Esophagus (tissue), 2 donors: Measurements from ENCODE around the gene C11orf91. TPM values are rescaled to one million over a fixed set of nuclear protein-coding genes. Genes with fewer than 3 reads are reported as not detected.
A peak's percentile ranks its signal among the peaks of the same experiment; 100 is the strongest.
"Not testable (repeated sequence)": the region's sequence is repeated elsewhere in the genome, so short reads cannot be mapped to it uniquely, and the experiment has no call there.

ENCODE experiments used
- H3K27ac ChIP-seq, 2 donors: one replicate each; pipeline ENCODE4 v1.5.1; 2013; ENCODE audit warnings: low read depth in 2 of 2, mild to moderate bottlenecking in 2 of 2, inconsistent platforms in 1 of 2, low read length in 1 of 2, moderate library complexity in 1 of 2
- H3K27me3 ChIP-seq, 2 donors: one replicate each; pipeline ENCODE4 v1.6.1; 2013; ENCODE audit warnings: low read length in 2 of 2, control low read depth in 1 of 2, mild to moderate bottlenecking in 1 of 2; ENCODE audit not compliant: insufficient read depth in 2 of 2, control insufficient read depth in 1 of 2
- H3K36me3 ChIP-seq, 2 donors: one replicate each; pipeline ENCODE4 v1.6.1; 2013; ENCODE audit warnings: low read length in 1 of 2; ENCODE audit not compliant: control insufficient read depth in 2 of 2, insufficient read depth in 2 of 2
- H3K4me1 ChIP-seq, 2 donors: one replicate each; pipeline ENCODE4 v1.6.1; 2013; ENCODE audit warnings: low read length in 1 of 2; ENCODE audit not compliant: control insufficient read depth in 2 of 2, insufficient read depth in 2 of 2
- H3K4me3 ChIP-seq, 2 donors: one replicate each; pipeline ENCODE4 v1.5.1; 2013; ENCODE audit warnings: low read length in 2 of 2, mild to moderate bottlenecking in 2 of 2, low read depth in 1 of 2, moderate library complexity in 1 of 2
- H3K9me3 ChIP-seq, 2 donors: one replicate each; pipeline ENCODE4 v1.6.1; 2013; ENCODE audit warnings: mild to moderate bottlenecking in 2 of 2, low read depth in 1 of 2, low read length in 1 of 2, moderate library complexity in 1 of 2; ENCODE audit not compliant: control insufficient read depth in 2 of 2, insufficient read depth in 1 of 2
- WGBS, 2 donors: extraction: QIAGEN DNeasy Blood & Tissue Kit; methylation state at CpG; one replicate each; pipeline ENCODE4 v1.1.7; 2013; 5-methylcytosine and 5-hydroxymethylcytosine counted together
- polyA plus RNA-seq, 2 donors: library from polyadenylated mRNA; stranded (reverse); fragments of 200-250 nt; gene quantifications; one replicate each; pipeline ENCODE4 v1.2.3, GENCODE V29; 2013
- donor health status: healthy with polysubstance abuse.
- donor health status: Bipolar disorder and iron deficiency.

C11orf91 gene
- polyA plus RNA-seq, 2 donors = 0.21 to 0.51 TPM

DNA sequence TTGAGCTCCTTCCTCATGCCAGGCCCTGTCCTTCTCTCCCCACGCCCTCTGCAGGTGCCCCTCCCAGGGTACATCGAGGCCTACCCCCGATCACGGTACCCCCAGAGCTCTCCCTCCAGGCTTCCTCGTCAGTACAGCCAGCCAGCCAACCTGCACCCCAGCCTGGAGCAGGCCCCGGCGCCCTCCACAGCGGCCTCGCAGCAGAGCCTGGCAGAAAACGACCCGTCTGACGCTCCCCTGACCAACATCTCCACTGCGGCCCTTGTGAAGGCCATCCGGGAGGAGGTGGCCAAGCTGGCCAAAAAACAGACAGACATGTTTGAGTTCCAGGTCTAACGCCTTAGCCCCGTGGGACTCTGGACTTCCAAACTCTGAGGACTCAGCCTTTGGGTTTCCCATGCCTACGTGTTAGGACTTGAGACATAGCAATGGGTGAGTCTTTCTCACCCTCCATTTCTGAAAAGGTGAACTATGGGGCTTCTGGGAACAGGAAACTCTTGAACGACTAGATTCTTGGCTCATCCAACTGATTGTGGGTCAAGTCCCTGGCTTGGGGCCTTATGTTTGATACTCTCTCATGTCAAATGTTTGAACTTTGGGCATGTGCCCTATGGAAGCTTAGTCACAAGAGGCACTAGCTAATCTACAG lies 32.7 kb downstream of the C11orf91 start:
- WGBS, 2 donors = 82 to 83% methylated on average over 18 of the region's 18 CpGs
- Histone ChIP-seq H3K9me3 (peaks cover 0 to 2% of the 10 kb centered on the region in 2 donors), H3K27me3 (no peaks in the 10 kb centered on the region), H3K4me1 (peaks cover 3 to 22% of the 10 kb centered on the region in 2 donors), H3K36me3 (peaks cover 0 to 2% of the 10 kb centered on the region in 2 donors), H3K27ac (peak overlapping the region; percentile 80 to 85), H3K4me3 (no peak overlapping the region)

DNA sequence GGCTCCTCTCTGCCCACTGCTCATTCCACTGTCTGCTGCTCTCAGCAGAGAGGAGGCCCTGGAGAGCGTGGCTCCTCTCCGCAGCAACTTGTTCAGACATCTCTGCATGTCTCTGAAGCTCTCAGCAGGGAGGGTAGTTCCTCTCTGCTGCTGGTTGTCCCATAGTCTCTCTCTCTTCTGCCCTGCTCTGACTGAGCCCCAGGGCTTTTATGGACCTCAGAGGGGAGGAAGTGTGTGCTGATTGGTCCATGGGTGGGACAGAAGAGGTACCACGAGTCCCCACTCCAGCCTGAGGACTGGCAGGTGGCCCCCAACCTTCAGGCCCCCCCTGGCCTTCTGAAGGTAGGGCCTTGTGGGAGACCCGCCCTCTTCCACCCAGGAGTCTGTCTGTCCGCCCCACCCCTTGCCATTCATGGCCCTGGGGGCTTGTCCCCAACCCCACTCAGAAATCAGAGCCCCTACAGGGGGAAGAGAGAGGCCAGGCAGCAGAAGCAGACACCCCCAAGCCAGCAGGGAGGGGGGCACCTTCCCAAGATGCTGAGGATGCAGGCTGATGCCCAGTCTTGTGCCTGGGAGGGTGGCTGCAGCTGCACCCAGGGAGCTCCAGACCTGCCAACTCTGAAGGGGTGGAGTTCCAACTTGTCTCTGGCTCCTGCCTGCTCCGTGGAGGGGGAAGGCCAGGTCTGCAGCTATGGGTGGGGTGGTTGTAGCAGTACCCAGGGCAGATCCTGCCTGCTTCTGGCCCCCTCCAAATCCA lies 35.1 kb downstream of the C11orf91 start:
- H3K27ac ChIP-seq = peak overlapping the region; percentile 67 to 88
- peaks cover 0 to 2% of the 10 kb centered on the region in 2 donors for H3K9me3 ChIP-seq
- 58 to 60% methylated on average over 6 of the region's 6 CpGs for WGBS, 2 donors
- no peak overlapping the region for H3K4me3 ChIP-seq
- H3K36me3 ChIP-seq = peaks cover 0 to 2% of the 10 kb centered on the region in 2 donors
- peaks cover 3 to 19% of the 10 kb centered on the region in 2 donors for H3K4me1 ChIP-seq
- no peaks in the 10 kb centered on the region for H3K27me3 ChIP-seq

DNA sequence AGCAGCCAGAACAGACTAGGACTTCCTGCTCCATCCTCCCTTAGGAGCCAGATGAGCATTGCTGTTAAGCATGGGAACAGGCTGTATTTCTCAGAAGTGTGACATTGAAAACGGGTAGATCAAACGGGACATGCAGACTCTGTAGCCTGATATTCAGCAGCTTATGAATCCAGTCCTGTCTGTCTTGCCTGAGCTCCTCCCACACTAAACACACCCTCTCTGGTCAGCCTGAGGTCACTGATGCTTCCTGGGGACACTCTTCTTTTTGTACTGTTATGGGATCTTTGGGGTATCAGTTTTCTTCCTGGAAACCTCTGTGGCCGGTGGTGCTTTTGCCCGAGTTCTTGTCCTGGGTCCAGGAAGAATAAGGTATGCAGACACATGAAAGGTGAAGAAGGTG lies 35.8 kb downstream of the C11orf91 start:
- peaks cover 3 to 19% of the 10 kb centered on the region in 2 donors for H3K4me1 ChIP-seq
- peaks cover 0 to 2% of the 10 kb centered on the region in 2 donors for H3K9me3 ChIP-seq
- no peaks in the 10 kb centered on the region for H3K27me3 ChIP-seq
- H3K27ac ChIP-seq = peak overlapping the region; percentile 67 to 88
- H3K36me3 ChIP-seq = peaks cover 0 to 2% of the 10 kb centered on the region in 2 donors
- no peak overlapping the region for H3K4me3 ChIP-seq
- 64 to 83% methylated on average over 4 of the region's 4 CpGs for WGBS, 2 donors

DNA sequence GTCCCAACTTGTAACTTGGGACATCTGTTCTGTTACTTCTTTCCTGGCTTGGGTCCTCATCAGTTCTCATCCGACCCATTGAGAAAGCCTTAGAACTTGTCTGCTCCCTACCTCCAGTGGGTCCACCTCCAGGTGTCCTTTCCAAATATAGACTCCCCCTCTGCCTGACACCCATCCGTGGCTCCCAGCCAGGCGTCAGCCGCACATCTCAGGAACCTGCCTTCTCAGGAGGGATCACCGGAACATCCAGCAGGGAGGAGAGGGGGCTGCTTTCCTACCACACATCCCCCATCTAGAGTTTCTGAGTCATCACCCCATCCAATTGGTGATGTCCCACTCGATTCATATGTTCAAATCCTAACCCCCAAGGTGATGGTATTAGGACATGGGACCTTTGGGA lies 36.5 kb downstream of the C11orf91 start:
- Histone ChIP-seq H3K27ac (peak overlapping the region in 1 of 2 donors; percentile 35), H3K27me3 (no peaks in the 10 kb centered on the region), H3K4me3 (no peak overlapping the region), H3K9me3 (peaks cover 0 to under 1% of the 10 kb centered on the region in 2 donors), H3K36me3 (peaks cover 0 to 1% of the 10 kb centered on the region in 2 donors), H3K4me1 (peaks cover 3 to 19% of the 10 kb centered on the region in 2 donors)
- WGBS, 2 donors = 92 to 96% methylated on average over 6 of the region's 6 CpGs

DNA sequence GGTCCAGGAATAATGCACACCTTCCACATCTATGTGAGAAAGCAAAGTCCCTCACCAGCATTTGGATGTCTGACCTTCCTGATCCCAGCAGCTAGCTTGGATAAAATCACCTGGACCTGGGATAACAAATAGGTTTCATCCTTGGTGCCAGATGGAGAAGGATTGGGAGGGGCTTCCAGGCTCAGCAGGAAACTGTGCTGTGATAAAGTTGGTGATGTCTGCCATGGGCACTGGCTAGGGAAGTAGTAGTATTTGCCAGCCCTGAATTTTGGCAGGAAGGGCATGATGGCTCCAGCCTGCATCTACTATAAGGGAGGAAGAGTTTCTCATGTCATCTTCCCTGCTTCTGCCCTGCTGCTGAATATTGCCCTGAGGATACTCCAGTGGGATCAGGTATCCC lies 37.5 kb downstream of the C11orf91 start:
- Histone ChIP-seq H3K36me3 (no peaks in the 10 kb centered on the region), H3K4me3 (no peak overlapping the region), H3K4me1 (peaks cover 3 to 19% of the 10 kb centered on the region in 2 donors), H3K27ac (no peak overlapping the region), H3K9me3 (no peaks in the 10 kb centered on the region), H3K27me3 (no peaks in the 10 kb centered on the region)

DNA sequence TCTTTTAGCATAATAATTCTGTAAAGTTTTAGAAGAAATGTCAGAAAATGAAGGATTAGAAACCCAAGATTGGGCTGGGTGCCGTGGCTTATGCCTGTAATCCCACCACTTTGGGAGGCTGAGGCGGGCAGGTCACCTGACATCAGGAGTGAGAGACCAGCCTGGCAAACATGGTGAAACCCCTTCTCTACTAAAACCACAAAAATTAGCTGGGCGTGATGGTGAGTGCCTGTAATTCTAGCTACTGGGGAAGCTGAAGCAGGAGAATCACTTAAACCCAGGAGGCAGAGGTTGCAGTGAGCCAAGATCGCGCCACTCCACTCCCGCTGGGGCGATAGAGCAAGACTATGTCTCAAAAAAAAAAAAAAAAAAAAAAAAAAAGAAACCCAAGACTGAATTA lies 39.1 kb downstream of the C11orf91 start:
- not testable (repeated sequence) for H3K9me3 ChIP-seq, H3K4me3 ChIP-seq, H3K27ac ChIP-seq, H3K36me3 ChIP-seq, H3K27me3 ChIP-seq
- WGBS, 2 donors = 80 to 91% methylated on average over 7 of the region's 7 CpGs
- H3K4me1 ChIP-seq = peaks cover 3 to 18% of the 10 kb centered on the region in 2 donors

DNA sequence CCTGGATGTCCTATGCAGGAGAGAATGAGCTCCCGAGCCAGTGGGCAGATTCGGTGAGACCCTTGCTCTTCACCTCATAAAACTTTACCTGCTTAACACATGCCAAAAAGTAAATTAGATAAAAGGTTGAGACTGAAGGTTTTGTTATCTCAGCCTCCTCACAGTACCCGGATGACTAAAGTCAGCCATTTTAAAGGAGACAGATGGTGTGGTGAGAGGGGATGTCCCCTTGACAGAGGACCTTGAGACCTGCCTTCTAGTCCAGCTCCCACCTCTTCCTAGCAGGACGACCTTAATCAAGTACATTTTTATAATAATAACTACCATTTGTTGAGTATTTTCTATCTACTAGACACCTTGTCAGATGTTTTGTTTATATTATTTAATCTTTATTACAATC lies 39.7 kb downstream of the C11orf91 start:
- Histone ChIP-seq H3K27ac (no peak overlapping the region), H3K4me1 (peaks cover 3 to 16% of the 10 kb centered on the region in 2 donors), H3K4me3 (no peak overlapping the region), H3K27me3 (no peaks in the 10 kb centered on the region), H3K36me3 (no peaks in the 10 kb centered on the region), H3K9me3 (no peaks in the 10 kb centered on the region)
- 89% methylated on average over 4 of the region's 4 CpGs for WGBS, 2 donors

DNA sequence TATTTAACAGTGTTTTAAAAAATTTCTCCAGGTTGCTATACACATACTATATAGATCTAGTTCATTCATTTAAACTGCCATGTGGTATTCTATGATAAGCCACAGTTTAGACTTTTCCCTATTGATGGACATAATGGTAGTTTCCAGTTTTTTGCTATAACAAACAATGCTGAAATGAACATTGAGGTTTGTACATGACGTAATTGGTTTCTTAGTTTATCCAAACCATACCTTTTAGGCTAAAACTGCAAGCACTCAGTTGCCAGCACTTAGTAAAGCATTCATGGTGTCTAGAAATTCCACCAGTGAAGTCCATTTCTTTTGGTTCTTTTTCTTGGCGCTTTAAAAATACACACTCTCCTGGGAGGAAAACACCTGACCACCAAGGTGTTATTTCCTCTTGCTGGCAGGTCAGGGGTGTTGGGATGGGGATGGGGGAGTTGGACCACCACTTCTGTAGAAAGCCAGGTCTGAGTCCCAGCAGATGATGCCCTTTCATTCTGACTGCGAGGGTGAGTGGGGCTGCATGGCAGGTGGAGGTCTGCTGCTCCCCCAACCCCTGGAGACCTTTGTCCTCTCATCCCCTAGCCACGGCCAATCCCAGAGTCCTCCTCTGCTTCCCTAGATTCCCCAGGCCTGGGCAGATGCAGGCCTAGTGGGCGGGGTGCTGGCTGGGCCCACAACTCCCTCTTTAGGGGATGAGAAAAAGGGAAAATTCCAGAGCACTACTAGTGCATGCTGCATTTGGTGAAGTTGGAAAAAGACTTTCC lies 41.1 kb downstream of the C11orf91 start:
- WGBS, 2 donors = 82 to 89% methylated on average over 5 of the region's 5 CpGs
- H3K27me3 ChIP-seq = no peaks in the 10 kb centered on the region
- H3K4me1 ChIP-seq = peaks cover 4 to 7% of the 10 kb centered on the region in 2 donors
- H3K9me3 ChIP-seq = no peaks in the 10 kb centered on the region
- no peak overlapping the region for H3K27ac ChIP-seq
- H3K36me3 ChIP-seq = no peaks in the 10 kb centered on the region
- no peak overlapping the region for H3K4me3 ChIP-seq

DNA sequence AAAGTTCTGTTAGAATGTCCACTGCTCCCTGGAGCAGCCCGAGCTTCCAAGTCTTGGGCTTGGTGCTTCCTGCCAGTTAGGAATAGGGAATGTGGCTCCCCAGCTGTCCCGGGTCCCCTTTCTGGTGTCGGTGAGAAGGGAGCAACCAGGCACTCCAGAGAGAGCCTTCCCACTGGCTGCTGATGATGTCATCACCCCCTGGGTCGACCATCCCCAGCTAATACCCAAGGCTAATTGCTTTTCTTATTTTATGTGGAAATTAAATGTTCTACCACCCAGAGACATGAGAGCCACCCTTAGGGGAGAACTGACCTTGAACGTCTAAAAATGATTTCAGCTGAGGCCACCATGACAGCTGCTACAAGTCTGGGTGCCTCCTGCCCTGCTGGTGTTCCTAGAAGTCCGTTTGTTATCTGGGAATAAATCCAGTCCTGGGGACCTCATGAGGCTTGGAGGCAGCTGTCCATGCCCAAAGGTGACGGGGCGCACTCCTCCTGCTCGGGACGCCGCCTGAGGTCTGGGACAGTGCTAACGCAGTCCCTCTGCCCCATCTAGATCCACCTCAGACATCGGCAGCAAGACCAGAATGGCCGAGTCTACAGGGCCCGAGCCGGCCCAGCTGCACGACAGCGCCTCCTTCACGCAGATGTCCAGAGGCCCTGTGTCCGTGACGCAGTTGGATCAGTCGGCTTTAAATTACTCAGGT lies 42.3 kb downstream of the C11orf91 start:
- H3K27me3 ChIP-seq = no peaks in the 10 kb centered on the region
- H3K27ac ChIP-seq = no peak overlapping the region
- peaks cover 4 to 7% of the 10 kb centered on the region in 2 donors for H3K4me1 ChIP-seq
- 82 to 86% methylated on average over 22 of the region's 22 CpGs for WGBS, 2 donors
- H3K9me3 ChIP-seq = no peaks in the 10 kb centered on the region
- H3K36me3 ChIP-seq = no peaks in the 10 kb centered on the region
- H3K4me3 ChIP-seq = no peak overlapping the region
